ENCODE data around the gene NUDT1. TPM values are rescaled to one million over a fixed set of nuclear protein-coding genes. Genes with fewer than 3 reads are reported as not detected.
A peak's percentile ranks its signal among the peaks of the same experiment; 100 is the strongest.

The NUDT1 gene
- total RNA-seq, 1 experiment from 2014 or later: 100 TPM

- DNase-seq (ENCODE audit: low spot score) (peak; percentile 32), ATAC-seq (peak; percentile 61)
- Mint-ChIP-seq H3K27me3 (ENCODE audit: low read depth) (no peaks in the 10 kb centered on the region), H3K4me3 (peak overlapping the region; percentile 87), H3K27ac (peak overlapping the region; percentile 82; the same call in 1 of the 2 replicates), H3K9me3 (no peaks in the 10 kb centered on the region), H3K36me3 (peaks cover 38% of the 10 kb centered on the region), H3K4me1 (peaks cover 13% of the 10 kb centered on the region)
- TF ChIP-seq RELA (CRISPR knock-in tag; IDR thresholded peaks at IDR 0.05; ENCODE audit: borderline replicate concordance): 0 out of 2 replicates have a peak, but pooled peaks have one; percentile 63
- no peak for TF ChIP-seq NR3C1 (CRISPR knock-in tag; conservative IDR thresholded peaks at IDR 0.05; ENCODE audit: low read depth)
- no peak for TF ChIP-seq CBFB (CRISPR knock-in tag; IDR thresholded peaks at IDR 0.05; ENCODE audit: low read depth)
- TF ChIP-seq KAT7 (CRISPR knock-in tag; IDR thresholded peaks at IDR 0.05; ENCODE audit: borderline replicate concordance): peak; percentile 23; the same call in 1 of the 2 replicates
- CTCF ChIA-PET: interaction anchor here (0.6 to 2.6 kb wide), 4 partner anchors 9 to 76 kb away, joined by 3 to 10 read pairs (median 4); partner anchors contain the start of genes MRM2 and NUDT1
- POLR2A ChIA-PET: interaction anchor here (0.6 to 2.0 kb wide), 4 partner anchors 10 to 191 kb away, joined by 3 to 8 read pairs (median 4); partner anchors contain the start of genes MRM2 and NUDT1
Measured at GRCh38 chr7:2231992-2232765, 9.8 kb upstream of the NUDT1 start.

DNA sequence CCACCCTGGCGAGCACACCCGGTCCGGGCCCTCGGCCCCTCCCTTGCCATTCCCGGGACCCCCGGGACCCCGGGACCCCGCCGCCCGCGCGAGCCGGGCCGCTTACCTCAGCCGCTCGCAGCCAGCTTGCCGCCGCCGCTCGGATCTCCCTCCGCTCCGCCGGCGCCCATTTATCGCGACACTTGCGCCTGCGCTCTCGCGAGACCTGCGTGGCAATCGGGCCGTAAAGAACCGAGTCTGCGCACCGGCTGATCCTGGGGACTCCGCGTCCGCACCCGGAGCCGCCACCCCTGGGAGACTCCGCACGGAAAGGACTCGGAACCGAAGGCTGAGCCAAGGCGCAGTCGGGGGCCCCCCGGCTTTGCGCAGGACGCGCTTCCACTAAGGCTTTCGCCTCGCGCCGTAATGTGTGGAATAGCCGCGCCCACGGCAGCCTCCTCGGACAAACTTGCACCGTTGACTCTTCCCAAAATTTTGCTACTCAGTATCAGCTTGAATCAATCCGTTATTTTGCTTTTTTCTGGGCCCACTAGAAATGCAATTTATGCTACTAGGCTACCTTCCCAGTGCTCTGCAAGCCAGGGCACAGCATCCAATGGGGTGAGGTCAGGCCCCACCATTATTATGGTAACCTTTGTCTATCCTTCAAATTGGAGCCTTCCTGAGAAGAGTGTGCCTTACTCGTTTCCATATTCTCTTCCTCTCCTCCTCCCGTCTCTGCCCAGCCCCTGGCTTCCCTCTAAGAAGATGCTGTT is 9.1 kb upstream of the NUDT1 start, which contains the start of gene MAD1L1:
TSS of gene MAD1L1 (minus strand) at position 180 of the 755 bp plus-strand sequence. CDS start 2,812 bp downstream, outside the sequence.
- ChIA-PET CTCF (interaction anchor here (0.6 to 2.6 kb wide), 5 partner anchors 9 to 115 kb away, joined by 3 to 10 read pairs (median 4); partner anchors contain the start of genes MRM2 and NUDT1), POLR2A (interaction anchor here (0.6 to 2.0 kb wide), 3 partner anchors 9 to 192 kb away, joined by 3 to 8 read pairs (median 3); partner anchors contain the start of genes MRM2 and NUDT1)
- Mint-ChIP-seq H3K27ac (peak within 1 kb of the TSS; percentile 98), H3K36me3 (peaks cover 38% of the 10 kb centered on the region), H3K9me3 (no peaks in the 10 kb centered on the region), H3K27me3 (ENCODE audit: low read depth) (no peaks in the 10 kb centered on the region), H3K4me1 (peaks cover 13% of the 10 kb centered on the region), H3K4me3 (peak within 1 kb of the TSS; percentile 96)
- DNase-seq (ENCODE audit: low spot score): peak; percentile 91
- peak; percentile 82 for ATAC-seq
- TF ChIP-seq, protein P1, sequence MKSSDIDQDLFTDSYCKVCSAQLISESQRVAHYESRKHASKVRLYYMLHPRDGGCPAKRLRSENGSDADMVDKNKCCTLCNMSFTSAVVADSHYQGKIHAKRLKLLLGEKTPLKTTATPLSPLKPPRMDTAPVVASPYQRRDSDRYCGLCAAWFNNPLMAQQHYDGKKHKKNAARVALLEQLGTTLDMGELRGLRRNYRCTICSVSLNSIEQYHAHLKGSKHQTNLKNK (CRISPR knock-in tag; IDR thresholded peaks at IDR 0.05): 0 out of 2 replicates have a peak, but pooled peaks have one; percentile 49
- no peak for TF ChIP-seq ESRRA (CRISPR knock-in tag; IDR thresholded peaks at IDR 0.05; ENCODE audit: borderline replicate concordance)
- TF ChIP-seq, protein P2, sequence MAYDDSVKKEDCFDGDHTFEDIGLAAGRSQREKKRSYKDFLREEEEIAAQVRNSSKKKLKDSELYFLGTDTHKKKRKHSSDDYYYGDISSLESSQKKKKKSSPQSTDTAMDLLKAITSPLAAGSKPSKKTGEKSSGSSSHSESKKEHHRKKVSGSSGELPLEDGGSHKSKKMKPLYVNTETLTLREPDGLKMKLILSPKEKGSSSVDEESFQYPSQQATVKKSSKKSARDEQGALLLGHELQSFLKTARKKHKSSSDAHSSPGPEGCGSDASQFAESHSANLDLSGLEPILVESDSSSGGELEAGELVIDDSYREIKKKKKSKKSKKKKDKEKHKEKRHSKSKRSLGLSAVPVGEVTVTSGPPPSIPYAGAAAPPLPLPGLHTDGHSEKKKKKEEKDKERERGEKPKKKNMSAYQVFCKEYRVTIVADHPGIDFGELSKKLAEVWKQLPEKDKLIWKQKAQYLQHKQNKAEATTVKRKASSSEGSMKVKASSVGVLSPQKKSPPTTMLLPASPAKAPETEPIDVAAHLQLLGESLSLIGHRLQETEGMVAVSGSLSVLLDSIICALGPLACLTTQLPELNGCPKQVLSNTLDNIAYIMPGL (CRISPR knock-in tag; IDR thresholded peaks at IDR 0.05): peak; percentile 77; the same call in 1 of the 2 replicates
- TF ChIP-seq RELA (CRISPR knock-in tag; IDR thresholded peaks at IDR 0.05; ENCODE audit: borderline replicate concordance): no peak
- no peak for TF ChIP-seq NFYB (CRISPR knock-in tag; conservative IDR thresholded peaks at IDR 0.05; ENCODE audit: low read depth)
- TF ChIP-seq, protein P3, sequence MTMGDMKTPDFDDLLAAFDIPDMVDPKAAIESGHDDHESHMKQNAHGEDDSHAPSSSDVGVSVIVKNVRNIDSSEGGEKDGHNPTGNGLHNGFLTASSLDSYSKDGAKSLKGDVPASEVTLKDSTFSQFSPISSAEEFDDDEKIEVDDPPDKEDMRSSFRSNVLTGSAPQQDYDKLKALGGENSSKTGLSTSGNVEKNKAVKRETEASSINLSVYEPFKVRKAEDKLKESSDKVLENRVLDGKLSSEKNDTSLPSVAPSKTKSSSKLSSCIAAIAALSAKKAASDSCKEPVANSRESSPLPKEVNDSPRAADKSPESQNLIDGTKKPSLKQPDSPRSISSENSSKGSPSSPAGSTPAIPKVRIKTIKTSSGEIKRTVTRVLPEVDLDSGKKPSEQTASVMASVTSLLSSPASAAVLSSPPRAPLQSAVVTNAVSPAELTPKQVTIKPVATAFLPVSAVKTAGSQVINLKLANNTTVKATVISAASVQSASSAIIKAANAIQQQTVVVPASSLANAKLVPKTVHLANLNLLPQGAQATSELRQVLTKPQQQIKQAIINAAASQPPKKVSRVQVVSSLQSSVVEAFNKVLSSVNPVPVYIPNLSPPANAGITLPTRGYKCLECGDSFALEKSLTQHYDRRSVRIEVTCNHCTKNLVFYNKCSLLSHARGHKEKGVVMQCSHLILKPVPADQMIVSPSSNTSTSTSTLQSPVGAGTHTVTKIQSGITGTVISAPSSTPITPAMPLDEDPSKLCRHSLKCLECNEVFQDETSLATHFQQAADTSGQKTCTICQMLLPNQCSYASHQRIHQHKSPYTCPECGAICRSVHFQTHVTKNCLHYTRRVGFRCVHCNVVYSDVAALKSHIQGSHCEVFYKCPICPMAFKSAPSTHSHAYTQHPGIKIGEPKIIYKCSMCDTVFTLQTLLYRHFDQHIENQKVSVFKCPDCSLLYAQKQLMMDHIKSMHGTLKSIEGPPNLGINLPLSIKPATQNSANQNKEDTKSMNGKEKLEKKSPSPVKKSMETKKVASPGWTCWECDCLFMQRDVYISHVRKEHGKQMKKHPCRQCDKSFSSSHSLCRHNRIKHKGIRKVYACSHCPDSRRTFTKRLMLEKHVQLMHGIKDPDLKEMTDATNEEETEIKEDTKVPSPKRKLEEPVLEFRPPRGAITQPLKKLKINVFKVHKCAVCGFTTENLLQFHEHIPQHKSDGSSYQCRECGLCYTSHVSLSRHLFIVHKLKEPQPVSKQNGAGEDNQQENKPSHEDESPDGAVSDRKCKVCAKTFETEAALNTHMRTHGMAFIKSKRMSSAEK (CRISPR knock-in tag; IDR thresholded peaks at IDR 0.05; ENCODE audit: borderline replicate concordance): 0 out of 2 replicates have a peak, but pooled peaks have one; percentile 4
- peak; percentile 89 for TF ChIP-seq ZNF423 (CRISPR knock-in tag; IDR thresholded peaks at IDR 0.05)
- no peak for TF ChIP-seq CBFB (CRISPR knock-in tag; IDR thresholded peaks at IDR 0.05; ENCODE audit: low read depth)
- 0 out of 2 replicates have a peak, but pooled peaks have one; percentile 69 for TF ChIP-seq TEAD1 (CRISPR knock-in tag; IDR thresholded peaks at IDR 0.05)
- peak; percentile 18; the same call in 1 of the 2 replicates for TF ChIP-seq HMGA2 (CRISPR knock-in tag; IDR thresholded peaks at IDR 0.05)
- TF ChIP-seq, protein P4, sequence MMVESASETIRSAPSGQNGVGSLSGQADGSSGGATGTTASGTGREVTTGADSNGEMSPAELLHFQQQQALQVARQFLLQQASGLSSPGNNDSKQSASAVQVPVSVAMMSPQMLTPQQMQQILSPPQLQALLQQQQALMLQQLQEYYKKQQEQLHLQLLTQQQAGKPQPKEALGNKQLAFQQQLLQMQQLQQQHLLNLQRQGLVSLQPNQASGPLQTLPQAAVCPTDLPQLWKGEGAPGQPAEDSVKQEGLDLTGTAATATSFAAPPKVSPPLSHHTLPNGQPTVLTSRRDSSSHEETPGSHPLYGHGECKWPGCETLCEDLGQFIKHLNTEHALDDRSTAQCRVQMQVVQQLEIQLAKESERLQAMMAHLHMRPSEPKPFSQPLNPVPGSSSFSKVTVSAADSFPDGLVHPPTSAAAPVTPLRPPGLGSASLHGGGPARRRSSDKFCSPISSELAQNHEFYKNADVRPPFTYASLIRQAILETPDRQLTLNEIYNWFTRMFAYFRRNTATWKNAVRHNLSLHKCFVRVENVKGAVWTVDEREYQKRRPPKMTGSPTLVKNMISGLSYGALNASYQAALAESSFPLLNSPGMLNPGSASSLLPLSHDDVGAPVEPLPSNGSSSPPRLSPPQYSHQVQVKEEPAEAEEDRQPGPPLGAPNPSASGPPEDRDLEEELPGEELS (CRISPR knock-in tag; IDR thresholded peaks at IDR 0.05): 0 out of 2 replicates have a peak, but pooled peaks have one; percentile 58
- no peak for TF ChIP-seq PRDM15 (CRISPR knock-in tag; IDR thresholded peaks at IDR 0.05)
- TF ChIP-seq, protein P5, sequence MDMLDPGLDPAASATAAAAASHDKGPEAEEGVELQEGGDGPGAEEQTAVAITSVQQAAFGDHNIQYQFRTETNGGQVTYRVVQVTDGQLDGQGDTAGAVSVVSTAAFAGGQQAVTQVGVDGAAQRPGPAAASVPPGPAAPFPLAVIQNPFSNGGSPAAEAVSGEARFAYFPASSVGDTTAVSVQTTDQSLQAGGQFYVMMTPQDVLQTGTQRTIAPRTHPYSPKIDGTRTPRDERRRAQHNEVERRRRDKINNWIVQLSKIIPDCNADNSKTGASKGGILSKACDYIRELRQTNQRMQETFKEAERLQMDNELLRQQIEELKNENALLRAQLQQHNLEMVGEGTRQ (CRISPR knock-in tag; IDR thresholded peaks at IDR 0.05): no peak
